IPS DF 6.9 (cell line): ENCODE measurements around the gene CHRNB2.

ENCODE experiments used
- DNase-seq: peaks from one replicate; pipeline ENCODE4 v3.0.0-alpha.2; 2013; ENCODE audit warnings: low read depth, low spot score
- H3K27ac ChIP-seq: one replicate; pipeline ENCODE4 v1.5.1; 2013; ENCODE audit warnings: low read length, control low read depth
- H3K27me3 ChIP-seq: 2 replicates; pipeline ENCODE4 v1.6.1; 2013; ENCODE audit warnings: mild to moderate bottlenecking, low read length; ENCODE audit not compliant: control insufficient read depth, insufficient read depth
- H3K36me3 ChIP-seq: 2 replicates; pipeline ENCODE4 v1.6.1; 2013; ENCODE audit warnings: low read length; ENCODE audit not compliant: control insufficient read depth, insufficient read depth
- H3K4me1 ChIP-seq: 2 replicates; pipeline ENCODE4 v1.6.1; 2013; ENCODE audit warnings: low read length; ENCODE audit not compliant: control insufficient read depth, insufficient read depth
- H3K4me3 ChIP-seq: 2 replicates; pipeline ENCODE4 v1.5.1; 2013; ENCODE audit warnings: mild to moderate bottlenecking, low read length
- H3K9me3 ChIP-seq: 2 replicates; pipeline ENCODE4 v1.6.1; 2013; ENCODE audit warnings: low read length, inconsistent platforms; ENCODE audit not compliant: control insufficient read depth, insufficient read depth
- WGBS: extraction: QIAGEN DNeasy Blood & Tissue Kit; methylation state at CpG from one replicate; pipeline ENCODE4 v1.1.7; 2013; ENCODE audit warnings: mixed read lengths, missing lambda C conversion rate; ENCODE audit not compliant: insufficient read length, insufficient coverage; 5-methylcytosine and 5-hydroxymethylcytosine counted together

CHRNB2 gene

GRCh38 chr1:154622503-154623039, 55.0 kb downstream of the CHRNB2 start:
- Histone ChIP-seq H3K4me3 (no peak overlapping the region), H3K36me3 (no peaks in the 10 kb centered on the region; the same call in 1 of the 2 replicates), H3K9me3 (no peaks in the 10 kb centered on the region), H3K4me1 (no peaks in the 10 kb centered on the region), H3K27me3 (no peaks in the 10 kb centered on the region), H3K27ac (no peak overlapping the region)
- no peak for DNase-seq

- no peak for DNase-seq
- no CpG with 5 or more reads among the region's 3 CpGs for WGBS
- no peak overlapping the region for H3K27ac ChIP-seq
- H3K27me3 ChIP-seq, result no peaks in the 10 kb centered on the region
- H3K4me1 ChIP-seq, result no peaks in the 10 kb centered on the region; the same call in 1 of the 2 replicates
- no peaks in the 10 kb centered on the region; the same call in 1 of the 2 replicates for H3K36me3 ChIP-seq
- no peak overlapping the region for H3K4me3 ChIP-seq
- no peaks in the 10 kb centered on the region for H3K9me3 ChIP-seq
These were observed 55.8 kb downstream of the CHRNB2 start for GRCh38 chr1:154623358-154623757.

GRCh38 chr1:154624746-154625643, 57.4 kb downstream of the CHRNB2 start:
- H3K36me3 ChIP-seq, result no peaks in the 10 kb centered on the region; the same call in 1 of the 2 replicates
- no peaks in the 10 kb centered on the region for H3K9me3 ChIP-seq
- H3K27ac ChIP-seq, result no peak overlapping the region
- H3K4me1 ChIP-seq, result no peaks in the 10 kb centered on the region; the same call in 1 of the 2 replicates
- no peak for DNase-seq
- no peaks in the 10 kb centered on the region for H3K27me3 ChIP-seq
- no CpG with 5 or more reads among the region's 8 CpGs for WGBS
- no peak overlapping the region for H3K4me3 ChIP-seq

- H3K27ac ChIP-seq, result no peak overlapping the region
- H3K4me3 ChIP-seq, result peak overlapping the region; percentile 92
- no peaks in the 10 kb centered on the region; the same call in 1 of the 2 replicates for H3K36me3 ChIP-seq
- DNase-seq, result no peak
- no peaks in the 10 kb centered on the region; the same call in 1 of the 2 replicates for H3K4me1 ChIP-seq
- H3K27me3 ChIP-seq, result no peaks in the 10 kb centered on the region
- WGBS, result no CpG with 5 or more reads among the region's 10 CpGs
- no peaks in the 10 kb centered on the region for H3K9me3 ChIP-seq
These were observed 59.1 kb downstream of the CHRNB2 start for GRCh38 chr1:154626456-154627256.

GRCh38 chr1:154627257-154628120, 59.9 kb downstream of the CHRNB2 start:
- Histone ChIP-seq H3K27me3 (no peaks in the 10 kb centered on the region), H3K36me3 (no peaks in the 10 kb centered on the region; the same call in 1 of the 2 replicates), H3K27ac (no peak overlapping the region), H3K9me3 (no peaks in the 10 kb centered on the region), H3K4me1 (no peaks in the 10 kb centered on the region; the same call in 1 of the 2 replicates), H3K4me3 (peak overlapping the region; percentile 92)
- DNase-seq, result peak; percentile 84
- WGBS, result no CpG with 5 or more reads among the region's 70 CpGs

- no peaks in the 10 kb centered on the region for H3K9me3 ChIP-seq
- H3K4me3 ChIP-seq, result peak overlapping the region; percentile 92; the same call in 1 of the 2 replicates
- no peaks in the 10 kb centered on the region for H3K27me3 ChIP-seq
- no peak overlapping the region for H3K27ac ChIP-seq
- WGBS, result no CpG with 5 or more reads among the region's 5 CpGs
- no peaks in the 10 kb centered on the region; the same call in 1 of the 2 replicates for H3K4me1 ChIP-seq
- no peak for DNase-seq
- no peaks in the 10 kb centered on the region; the same call in 1 of the 2 replicates for H3K36me3 ChIP-seq
These were observed 60.5 kb downstream of the CHRNB2 start for GRCh38 chr1:154628121-154628405.

GRCh38 chr1:154629061-154629674, 61.6 kb downstream of the CHRNB2 start:
- Histone ChIP-seq H3K4me3 (no peak overlapping the region), H3K27ac (no peak overlapping the region), H3K4me1 (no peaks in the 10 kb centered on the region; the same call in 1 of the 2 replicates), H3K27me3 (no peaks in the 10 kb centered on the region), H3K9me3 (no peaks in the 10 kb centered on the region), H3K36me3 (no peaks in the 10 kb centered on the region; the same call in 1 of the 2 replicates)
- WGBS, result no CpG with 5 or more reads among the region's 1 CpG
- no peak for DNase-seq
